GM23338 (cell line): ENCODE results near the gene CA5B. TPM values are rescaled to one million over a fixed set of nuclear protein-coding genes. Genes with fewer than 3 reads are reported as not detected.
A peak's percentile ranks its signal among the peaks of the same experiment; 100 is the strongest.
"Not testable (repeated sequence)": the region's sequence is repeated elsewhere in the genome, so short reads cannot be mapped to it uniquely, and the experiment has no call there.

Source experiments
- ATAC-seq: fragments of 200-7000 bp; cut with Tn5 transposase; 3 replicates; pipeline ENCODE4 v1.9.1; 2020
- DNase-seq: peaks from one replicate; pipeline ENCODE4 v3.0.0-alpha.2; 2015; ENCODE audit warnings: low spot score
- H2AFZ ChIP-seq: fragments of 200-600 bp; sonication (generic); 2 replicates; pipeline ENCODE4 v1.8.0; 2016; ENCODE audit warnings: antibody characterized with exemption, mild to moderate bottlenecking, moderate library complexity
- H3F3A ChIP-seq: fragments of 200-600 bp; sonication (generic); replicated peaks from 2 replicates; pipeline ENCODE4 v1.8.0; 2017; ENCODE audit warnings: antibody characterized with exemption, mixed run types, low read depth
- H3K27ac ChIP-seq: fragments of 200-600 bp; sonication (generic); 2 replicates; pipeline ENCODE4 v1.6.1; 2016; ENCODE audit warnings: low read depth
- H3K27me3 ChIP-seq: fragments of 200-600 bp; sonication (generic); 2 replicates; pipeline ENCODE4 v1.8.0; 2016; ENCODE audit warnings: mild to moderate bottlenecking, mixed run types, moderate library complexity; ENCODE audit not compliant: insufficient read depth
- H3K36me3 ChIP-seq: fragments of 200-600 bp; sonication (generic); 2 replicates; pipeline ENCODE4 v1.8.0; 2016; ENCODE audit warnings: mild to moderate bottlenecking; ENCODE audit not compliant: insufficient read depth
- H3K4me1 ChIP-seq: fragments of 200-600 bp; sonication (generic); 2 replicates; pipeline ENCODE4 v1.8.0; 2016; ENCODE audit warnings: mild to moderate bottlenecking, moderate library complexity; ENCODE audit not compliant: insufficient read depth
- H3K4me2 ChIP-seq: fragments of 200-600 bp; sonication (generic); 2 replicates; pipeline ENCODE4 v1.7.1; 2017; ENCODE audit warnings: mixed run types
- H3K4me3 ChIP-seq: fragments of 200-600 bp; sonication (generic); 2 replicates; pipeline ENCODE4 v1.6.1; 2016; ENCODE audit warnings: mixed run types
- H3K79me2 ChIP-seq: fragments of 200-600 bp; sonication (generic); replicated peaks from 2 replicates; pipeline ENCODE4 v1.8.0; 2017; ENCODE audit warnings: mild to moderate bottlenecking; ENCODE audit not compliant: insufficient read depth
- H3K9me2 ChIP-seq: fragments of 200-600 bp; sonication (generic); 2 replicates; pipeline ENCODE4 v1.8.0; 2017; ENCODE audit not compliant: insufficient read depth
- H4K20me1 ChIP-seq: fragments of 200-600 bp; sonication (generic); replicated peaks from 2 replicates; pipeline ENCODE4 v1.8.0; 2017; ENCODE audit warnings: mild to moderate bottlenecking; ENCODE audit not compliant: insufficient read depth
- H3K27ac Mint-ChIP-seq: 2 replicates; pipeline ENCODE4 v1.8.0; 2020; ENCODE audit warnings: inconsistent platforms, mild to moderate bottlenecking, moderate library complexity, mixed read lengths
- H3K27me3 Mint-ChIP-seq: 3 replicates; pipeline ENCODE4 v1.8.0; 2022; ENCODE audit warnings: low read depth, mild to moderate bottlenecking, moderate library complexity, mixed read lengths, inconsistent platforms; ENCODE audit not compliant: insufficient read depth, poor library complexity
- H3K36me3 Mint-ChIP-seq: 3 replicates; pipeline ENCODE4 v1.8.0; 2021; ENCODE audit warnings: low read depth, mild to moderate bottlenecking, inconsistent platforms, moderate library complexity, mixed read lengths
- H3K4me1 Mint-ChIP-seq: 3 replicates; pipeline ENCODE4 v1.8.0; 2020; ENCODE audit warnings: mild to moderate bottlenecking, inconsistent platforms, mixed read lengths
- H3K4me3 Mint-ChIP-seq: 3 replicates; pipeline ENCODE4 v1.8.0; 2021; ENCODE audit warnings: moderate library complexity, mild to moderate bottlenecking, inconsistent platforms, mixed read lengths
- H3K9me3 Mint-ChIP-seq: 3 replicates; pipeline ENCODE4 v1.8.0; 2020; ENCODE audit warnings: moderate library complexity, mild to moderate bottlenecking, inconsistent platforms, mixed read lengths
- CREB1 ChIP-seq: fragments of 250-450 bp; sonication (Bioruptor Pico); IDR thresholded peaks from 2 replicates; pipeline ENCODE4 v1.5.0; 2020; ENCODE audit warnings: low read depth, mild to moderate bottlenecking, moderate library complexity
- EZH2phosphoT487 ChIP-seq: fragments of 200-600 bp; sonication (generic); IDR thresholded peaks from one replicate; pipeline ENCODE4 v1.8.1; 2018; ENCODE audit warnings: antibody characterized with exemption; ENCODE audit not compliant: unreplicated experiment
- NANOG ChIP-seq: IDR thresholded peaks from 2 replicates; pipeline ENCODE4 v1.6.1; 2016; ENCODE audit warnings: antibody characterized with exemption, borderline replicate concordance
- POLR2AphosphoS5 ChIP-seq: IDR thresholded peaks from 2 replicates; pipeline ENCODE4 v1.6.1; 2016; ENCODE audit warnings: antibody characterized with exemption, low read depth
- ZNF331 ChIP-seq: fragments of 250-450 bp; sonication (Bioruptor Pico); IDR thresholded peaks from 2 replicates; pipeline ENCODE4 v1.5.0; 2020; ENCODE audit warnings: low read depth, mild to moderate bottlenecking, moderate library complexity
- polyA plus RNA-seq: library from polyadenylated mRNA; unstranded; fragments of >200 nt; fragmentation: Nextera tagmentation; extraction: Ambion mirVana; gene quantifications from 2 replicates; pipeline ENCODE4 v1.2.1, GENCODE V29; 2016
- total RNA-seq: library from RNA; depleted of rRNA; stranded (reverse); fragments of >200 nt; shearing (Covaris generic); gene quantifications from 2 replicates; pipeline ENCODE4 v1.2.3, GENCODE V29; 2014
- TF ChIP-seq, protein P1 (sequence below): IDR thresholded peaks from 2 replicates; pipeline ENCODE4 v1.6.1; 2016; ENCODE audit warnings: antibody characterized with exemption
- TF ChIP-seq, protein P2 (sequence below): IDR thresholded peaks from one replicate; pipeline ENCODE4 v1.6.1; 2018; ENCODE audit warnings: antibody characterized with exemption; ENCODE audit not compliant: unreplicated experiment
- TF ChIP-seq, protein P3 (sequence below), 2 experiments: fragments of 200-600 bp in 1 of 2; sonication (generic) in 1 of 2; conservative IDR thresholded peaks; 2 replicates each; pipeline versions ENCODE4 v1.5.1 to v1.6.1; 2016 to 2017; ENCODE audit warnings: antibody characterized with exemption in 2 of 2, low read depth in 2 of 2, mild to moderate bottlenecking in 2 of 2, moderate library complexity in 1 of 2

The CA5B gene
- total and polyA plus RNA-seq, 2 experiments from 2014 or later = 4.8 to 6.1 TPM

DNA sequence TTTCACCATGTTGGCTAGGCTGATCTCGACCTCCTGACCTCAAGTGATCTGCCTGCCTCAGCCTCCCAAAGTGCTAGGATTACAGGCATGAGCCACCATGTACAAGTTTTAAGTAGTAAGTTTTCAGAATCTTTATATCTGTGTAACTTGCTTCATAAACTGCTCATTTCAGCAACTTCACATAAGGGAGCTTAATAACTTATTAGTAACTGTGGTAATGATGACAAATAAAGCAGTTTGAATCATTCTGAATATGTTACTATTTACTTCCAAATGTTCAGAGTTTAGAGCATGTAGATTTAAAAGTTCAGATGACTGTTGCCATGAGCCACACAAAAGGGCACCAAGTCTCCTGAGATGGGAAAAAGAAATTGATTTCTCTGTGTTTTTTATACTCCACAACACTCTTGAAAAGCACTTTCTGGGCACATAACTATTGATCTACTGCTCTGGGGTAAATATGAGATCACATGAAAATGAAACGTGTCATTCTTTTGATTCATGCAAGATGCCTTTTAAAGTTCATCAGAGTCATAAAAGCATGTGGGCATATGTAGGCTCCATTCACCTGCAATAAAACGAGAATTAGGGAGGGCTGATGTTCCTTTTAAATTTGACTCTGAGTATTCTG, 14.1 kb upstream of the CA5B start (continued):
- TF ChIP-seq, protein P1, sequence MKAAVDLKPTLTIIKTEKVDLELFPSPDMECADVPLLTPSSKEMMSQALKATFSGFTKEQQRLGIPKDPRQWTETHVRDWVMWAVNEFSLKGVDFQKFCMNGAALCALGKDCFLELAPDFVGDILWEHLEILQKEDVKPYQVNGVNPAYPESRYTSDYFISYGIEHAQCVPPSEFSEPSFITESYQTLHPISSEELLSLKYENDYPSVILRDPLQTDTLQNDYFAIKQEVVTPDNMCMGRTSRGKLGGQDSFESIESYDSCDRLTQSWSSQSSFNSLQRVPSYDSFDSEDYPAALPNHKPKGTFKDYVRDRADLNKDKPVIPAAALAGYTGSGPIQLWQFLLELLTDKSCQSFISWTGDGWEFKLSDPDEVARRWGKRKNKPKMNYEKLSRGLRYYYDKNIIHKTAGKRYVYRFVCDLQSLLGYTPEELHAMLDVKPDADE = no peak
- no peak for TF ChIP-seq ZNF331 (CRISPR knock-in tag)
- TF ChIP-seq, protein P2, sequence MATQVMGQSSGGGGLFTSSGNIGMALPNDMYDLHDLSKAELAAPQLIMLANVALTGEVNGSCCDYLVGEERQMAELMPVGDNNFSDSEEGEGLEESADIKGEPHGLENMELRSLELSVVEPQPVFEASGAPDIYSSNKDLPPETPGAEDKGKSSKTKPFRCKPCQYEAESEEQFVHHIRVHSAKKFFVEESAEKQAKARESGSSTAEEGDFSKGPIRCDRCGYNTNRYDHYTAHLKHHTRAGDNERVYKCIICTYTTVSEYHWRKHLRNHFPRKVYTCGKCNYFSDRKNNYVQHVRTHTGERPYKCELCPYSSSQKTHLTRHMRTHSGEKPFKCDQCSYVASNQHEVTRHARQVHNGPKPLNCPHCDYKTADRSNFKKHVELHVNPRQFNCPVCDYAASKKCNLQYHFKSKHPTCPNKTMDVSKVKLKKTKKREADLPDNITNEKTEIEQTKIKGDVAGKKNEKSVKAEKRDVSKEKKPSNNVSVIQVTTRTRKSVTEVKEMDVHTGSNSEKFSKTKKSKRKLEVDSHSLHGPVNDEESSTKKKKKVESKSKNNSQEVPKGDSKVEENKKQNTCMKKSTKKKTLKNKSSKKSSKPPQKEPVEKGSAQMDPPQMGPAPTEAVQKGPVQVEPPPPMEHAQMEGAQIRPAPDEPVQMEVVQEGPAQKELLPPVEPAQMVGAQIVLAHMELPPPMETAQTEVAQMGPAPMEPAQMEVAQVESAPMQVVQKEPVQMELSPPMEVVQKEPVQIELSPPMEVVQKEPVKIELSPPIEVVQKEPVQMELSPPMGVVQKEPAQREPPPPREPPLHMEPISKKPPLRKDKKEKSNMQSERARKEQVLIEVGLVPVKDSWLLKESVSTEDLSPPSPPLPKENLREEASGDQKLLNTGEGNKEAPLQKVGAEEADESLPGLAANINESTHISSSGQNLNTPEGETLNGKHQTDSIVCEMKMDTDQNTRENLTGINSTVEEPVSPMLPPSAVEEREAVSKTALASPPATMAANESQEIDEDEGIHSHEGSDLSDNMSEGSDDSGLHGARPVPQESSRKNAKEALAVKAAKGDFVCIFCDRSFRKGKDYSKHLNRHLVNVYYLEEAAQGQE = no peak
- no peak for TF ChIP-seq NANOG
- TF ChIP-seq CREB1 (CRISPR knock-in tag) = no peak
- no peak for TF ChIP-seq EZH2phosphoT487
- TF ChIP-seq, protein P3, sequence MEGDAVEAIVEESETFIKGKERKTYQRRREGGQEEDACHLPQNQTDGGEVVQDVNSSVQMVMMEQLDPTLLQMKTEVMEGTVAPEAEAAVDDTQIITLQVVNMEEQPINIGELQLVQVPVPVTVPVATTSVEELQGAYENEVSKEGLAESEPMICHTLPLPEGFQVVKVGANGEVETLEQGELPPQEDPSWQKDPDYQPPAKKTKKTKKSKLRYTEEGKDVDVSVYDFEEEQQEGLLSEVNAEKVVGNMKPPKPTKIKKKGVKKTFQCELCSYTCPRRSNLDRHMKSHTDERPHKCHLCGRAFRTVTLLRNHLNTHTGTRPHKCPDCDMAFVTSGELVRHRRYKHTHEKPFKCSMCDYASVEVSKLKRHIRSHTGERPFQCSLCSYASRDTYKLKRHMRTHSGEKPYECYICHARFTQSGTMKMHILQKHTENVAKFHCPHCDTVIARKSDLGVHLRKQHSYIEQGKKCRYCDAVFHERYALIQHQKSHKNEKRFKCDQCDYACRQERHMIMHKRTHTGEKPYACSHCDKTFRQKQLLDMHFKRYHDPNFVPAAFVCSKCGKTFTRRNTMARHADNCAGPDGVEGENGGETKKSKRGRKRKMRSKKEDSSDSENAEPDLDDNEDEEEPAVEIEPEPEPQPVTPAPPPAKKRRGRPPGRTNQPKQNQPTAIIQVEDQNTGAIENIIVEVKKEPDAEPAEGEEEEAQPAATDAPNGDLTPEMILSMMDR (conservative IDR thresholded peaks at IDR 0.05; ENCODE audit: low read depth in 2 of 2) = no peak

DNA sequence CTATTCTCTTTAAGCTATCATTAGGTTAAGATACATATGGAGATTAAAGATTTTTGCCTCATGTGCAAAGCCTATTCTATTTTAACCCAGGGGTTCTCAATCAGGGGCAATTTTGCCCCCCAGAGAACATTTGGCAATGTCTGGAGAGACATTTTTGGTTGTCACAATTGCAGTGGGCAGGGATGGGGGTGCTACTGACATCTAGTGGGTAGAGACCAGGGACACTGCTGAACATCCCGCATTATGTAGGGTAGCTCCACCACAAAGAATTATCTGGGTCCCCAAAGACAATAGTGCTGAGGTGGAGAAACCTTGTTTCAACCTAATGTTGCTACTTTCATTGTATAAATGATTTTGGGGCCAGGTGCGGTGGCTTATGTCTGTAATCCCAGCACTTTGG, 13.2 kb upstream of the CA5B start:
- ATAC-seq = no peak
- H3K4me1 ChIP-seq = no peaks in the 10 kb centered on the region

DNA sequence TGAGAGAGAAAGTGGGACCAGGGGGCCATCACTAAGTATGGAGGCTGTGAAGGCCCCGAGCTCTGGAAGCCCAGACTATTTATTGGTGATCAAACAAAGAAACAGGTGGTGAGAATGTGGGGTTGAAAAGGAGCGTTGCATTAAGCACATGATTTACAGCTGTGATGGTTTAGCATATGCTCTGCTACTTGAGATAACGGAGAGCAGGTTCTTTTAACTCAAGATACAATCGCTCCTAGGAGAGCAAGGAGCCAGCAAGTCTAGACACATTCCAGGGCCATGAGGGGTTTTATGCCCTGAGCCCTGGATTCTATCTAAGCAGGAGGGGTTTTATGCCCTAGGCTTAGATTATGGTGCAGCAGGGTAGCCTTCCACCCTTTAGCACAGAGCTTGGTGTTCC, 6.7 kb upstream of the CA5B start:
- H3K9me3 Mint-ChIP-seq, H3K27me3 ChIP-seq, H3K36me3 ChIP-seq, H3K27me3 Mint-ChIP-seq, H3K27ac Mint-ChIP-seq, H3K9me2 ChIP-seq, H3K79me2 ChIP-seq, H3K36me3 Mint-ChIP-seq, DNase-seq, ATAC-seq, H3K4me2 ChIP-seq, H3K4me1 ChIP-seq, H3K4me1 Mint-ChIP-seq, H3K4me3 Mint-ChIP-seq, H3K27ac ChIP-seq, H3F3A ChIP-seq, H3K4me3 ChIP-seq, H2AFZ ChIP-seq, H4K20me1 ChIP-seq: not testable (repeated sequence)

More for the DNA sequence above, 13.2 kb upstream of the CA5B start:
- H3K9me2 ChIP-seq = no peaks in the 10 kb centered on the region
- H3K36me3 ChIP-seq = no peaks in the 10 kb centered on the region
- TF ChIP-seq, protein P3 (conservative IDR thresholded peaks at IDR 0.05; ENCODE audit: low read depth in 2 of 2) = peak; percentile 16 to 51; a peak in 3 of 4 replicates
- TF ChIP-seq POLR2AphosphoS5 = no peak
- no peaks in the 10 kb centered on the region for H3F3A ChIP-seq
- Mint-ChIP-seq H3K27ac (no peak overlapping the region), H3K4me1 (no peaks in the 10 kb centered on the region), H3K9me3 (no peaks in the 10 kb centered on the region; the same call in 2 of the 3 replicates), H3K4me3 (no peak overlapping the region), H3K36me3 (no peaks in the 10 kb centered on the region; the same call in 2 of the 3 replicates), H3K27me3 (no peaks in the 10 kb centered on the region)
- no peaks in the 10 kb centered on the region for H4K20me1 ChIP-seq
- H2AFZ ChIP-seq = no peak overlapping the region
- H3K4me3 ChIP-seq = no peak overlapping the region
- DNase-seq = peak; percentile 8
- no peaks in the 10 kb centered on the region for H3K79me2 ChIP-seq
- H3K27me3 ChIP-seq = no peaks in the 10 kb centered on the region
- H3K27ac ChIP-seq = no peak overlapping the region
- no peak overlapping the region for H3K4me2 ChIP-seq
